ENCODE measurements around the gene MEX3D. TPM values are rescaled to one million over a fixed set of nuclear protein-coding genes. Genes with fewer than 3 reads are reported as not detected.

Gene MEX3D
- total RNA-seq, 2 experiments from 2014 or later = 11.9 to 13.6 TPM

DNA sequence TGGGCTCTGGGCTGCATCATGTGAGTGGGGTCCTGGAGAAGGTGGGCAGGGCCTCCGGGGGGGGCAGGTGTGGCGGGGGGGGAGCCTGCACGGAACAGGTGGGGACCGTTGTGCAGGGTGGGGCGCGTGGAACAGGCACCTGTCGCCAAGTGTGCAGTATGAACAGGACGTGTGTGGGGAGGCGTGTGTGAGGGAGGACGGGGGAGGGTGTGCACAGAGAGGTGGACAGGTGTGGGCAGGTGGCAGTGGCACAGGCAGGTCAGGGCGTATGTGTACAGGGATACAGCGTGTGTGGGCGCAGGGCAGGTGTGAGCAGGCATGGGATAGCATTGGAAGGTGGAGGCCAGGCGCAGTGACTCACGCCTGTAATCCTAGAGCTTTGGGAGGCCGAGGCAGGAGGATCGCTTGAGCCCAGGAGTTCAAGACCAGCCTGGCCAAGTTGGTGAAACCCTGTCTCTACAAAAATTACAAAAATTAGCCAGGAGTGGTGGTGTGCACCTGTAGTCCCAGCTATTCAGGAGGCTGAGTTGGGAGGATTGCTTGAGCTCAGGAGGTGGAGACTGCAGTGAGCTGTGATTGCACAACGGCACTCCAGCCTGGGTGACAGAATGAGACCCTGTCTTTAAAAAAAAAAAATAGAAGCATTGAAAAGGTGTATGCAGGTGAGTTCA, 41.0 kb downstream of the MEX3D start:
- CTCF ChIA-PET (ENCODE audit: unreplicated experiment) = no interaction called here
- intact Hi-C loops (cut with micrococcal nuclease; ENCODE audit: unreplicated experiment) = no loop called here
- Histone ChIP-seq H3K4me1 (ENCODE audit: insufficient read depth, low read length, poor library complexity, severe bottlenecking) (no peaks in the 10 kb centered on the region), H3K36me3 (ENCODE audit: insufficient read depth, low read length) (no peaks in the 10 kb centered on the region), H3K9me3 (ENCODE audit: low read length) (no peaks in the 10 kb centered on the region), H3K9me2 (ENCODE audit: insufficient read depth, low read length) (no peaks in the 10 kb centered on the region), H3K79me2 (ENCODE audit: insufficient read depth, low read depth, low read length) (no peaks in the 10 kb centered on the region), H3K4me2 (ENCODE audit: low read length) (no peak overlapping the region), H2AFZ (ENCODE audit: low read length) (no peak overlapping the region), H3K4me3 (ENCODE audit: low read depth, low read length, poor library complexity, severe bottlenecking) (no peak overlapping the region), H3K27ac (ENCODE audit: low read depth, low read length, poor library complexity, severe bottlenecking) (no peak overlapping the region), H4K20me1 (ENCODE audit: insufficient read depth, low read length) (no peaks in the 10 kb centered on the region)
- no TSS peak for BruUV-seq (replicated peaks)
- TF ChIP-seq CTCF (conservative IDR thresholded peaks at IDR 0.05; ENCODE audit: low read length) (no peak), EZH2phosphoT487 (IDR thresholded peaks at IDR 0.05; ENCODE audit: borderline replicate concordance, low read depth, low read length) (no peak)
- no peak for DNase-seq (ENCODE audit: low spot score)
- POLR2A ChIA-PET = interaction anchor here (0.9 kb wide), 1 partner anchor 24 kb away, joined by 3 read pairs; no protein-coding TSS in a partner anchor

DNA sequence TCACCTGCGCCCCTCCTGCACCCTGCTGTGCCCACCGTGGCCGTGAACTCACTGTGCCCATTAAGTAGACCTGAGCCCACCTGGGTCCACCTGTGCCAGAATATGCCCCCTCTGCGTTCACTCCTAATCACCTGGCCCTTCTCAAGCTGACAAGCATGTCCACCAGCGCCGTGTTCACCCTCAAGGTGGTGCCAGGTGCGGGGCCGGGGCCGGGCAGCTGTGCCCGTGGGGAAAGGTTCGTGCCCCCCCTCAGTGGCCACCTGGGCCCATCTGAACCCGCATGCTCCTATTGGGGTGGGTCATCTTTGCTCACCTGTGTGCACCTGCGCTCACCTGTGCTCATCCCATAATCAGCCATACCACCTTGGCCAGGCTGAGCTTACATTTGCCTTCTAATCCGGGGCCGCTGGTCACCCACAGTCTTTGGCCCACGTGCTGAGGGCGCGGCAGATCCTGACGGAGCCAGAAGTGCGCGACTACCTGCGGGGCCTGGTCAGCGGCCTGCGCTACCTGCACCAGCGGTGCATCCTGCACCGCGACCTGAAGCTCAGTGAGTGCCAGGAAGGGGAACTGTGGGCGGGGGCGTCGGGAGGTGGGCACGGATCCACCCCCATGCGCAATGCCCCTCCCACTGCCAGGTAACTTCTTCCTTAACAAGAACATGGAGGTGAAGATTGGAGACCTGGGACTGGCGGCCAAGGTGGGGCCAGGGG, 41.9 kb downstream of the MEX3D start:
- Histone ChIP-seq H4K20me1 (ENCODE audit: insufficient read depth, low read length) (no peaks in the 10 kb centered on the region), H3K79me2 (ENCODE audit: insufficient read depth, low read depth, low read length) (no peaks in the 10 kb centered on the region), H3K36me3 (ENCODE audit: insufficient read depth, low read length) (no peaks in the 10 kb centered on the region), H3K4me2 (ENCODE audit: low read length) (no peak overlapping the region), H3K27ac (ENCODE audit: low read depth, low read length, poor library complexity, severe bottlenecking) (no peak overlapping the region), H3K4me3 (ENCODE audit: low read depth, low read length, poor library complexity, severe bottlenecking) (no peak overlapping the region), H3K9me2 (ENCODE audit: insufficient read depth, low read length) (no peaks in the 10 kb centered on the region), H3K4me1 (ENCODE audit: insufficient read depth, low read length, poor library complexity, severe bottlenecking) (no peaks in the 10 kb centered on the region), H2AFZ (ENCODE audit: low read length) (no peak overlapping the region), H3K9me3 (ENCODE audit: low read length) (no peaks in the 10 kb centered on the region)
- no peak for DNase-seq (ENCODE audit: low spot score)
- ChIA-PET POLR2A (no interaction called here), CTCF (ENCODE audit: unreplicated experiment) (no interaction called here)
- no TSS peak for BruUV-seq (replicated peaks)
- intact Hi-C loops (cut with micrococcal nuclease; ENCODE audit: unreplicated experiment) = no loop called here
- TF ChIP-seq EZH2phosphoT487 (IDR thresholded peaks at IDR 0.05; ENCODE audit: borderline replicate concordance, low read depth, low read length) (no peak), CTCF (conservative IDR thresholded peaks at IDR 0.05; ENCODE audit: low read length) (no peak)

DNA sequence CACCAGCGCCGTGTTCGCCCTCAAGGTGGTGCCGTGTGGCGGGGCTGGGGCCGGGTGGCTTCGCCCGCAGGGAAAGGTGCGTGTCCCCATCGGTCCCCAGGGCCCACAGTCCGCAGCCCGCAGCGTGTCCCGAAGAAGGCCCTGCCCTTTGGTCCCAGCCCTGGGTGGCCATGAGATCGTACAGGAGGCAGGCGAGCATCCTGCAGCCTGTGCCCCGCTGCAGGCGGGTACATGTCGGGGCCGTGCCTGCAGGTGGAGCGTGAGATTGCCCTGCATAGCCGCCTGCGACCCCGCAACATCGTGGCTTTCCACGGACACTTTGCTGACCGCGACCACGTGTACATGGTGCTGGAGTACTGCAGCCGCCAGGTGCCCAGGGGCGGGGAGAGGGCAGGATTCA, 42.8 kb downstream of the MEX3D start:
- Histone ChIP-seq H3K36me3 (ENCODE audit: insufficient read depth, low read length) (no peaks in the 10 kb centered on the region), H4K20me1 (ENCODE audit: insufficient read depth, low read length) (no peaks in the 10 kb centered on the region), H2AFZ (ENCODE audit: low read length) (no peak overlapping the region), H3K9me3 (ENCODE audit: low read length) (no peaks in the 10 kb centered on the region), H3K4me2 (ENCODE audit: low read length) (no peak overlapping the region), H3K4me1 (ENCODE audit: insufficient read depth, low read length, poor library complexity, severe bottlenecking) (no peaks in the 10 kb centered on the region), H3K9me2 (ENCODE audit: insufficient read depth, low read length) (no peaks in the 10 kb centered on the region), H3K79me2 (ENCODE audit: insufficient read depth, low read depth, low read length) (no peaks in the 10 kb centered on the region), H3K4me3 (ENCODE audit: low read depth, low read length, poor library complexity, severe bottlenecking) (no peak overlapping the region), H3K27ac (ENCODE audit: low read depth, low read length, poor library complexity, severe bottlenecking) (no peak overlapping the region)
- TF ChIP-seq EZH2phosphoT487 (IDR thresholded peaks at IDR 0.05; ENCODE audit: borderline replicate concordance, low read depth, low read length) (no peak), CTCF (conservative IDR thresholded peaks at IDR 0.05; ENCODE audit: low read length) (no peak)
- no TSS peak for BruUV-seq (replicated peaks)
- ChIA-PET CTCF (ENCODE audit: unreplicated experiment) (no interaction called here), POLR2A (no interaction called here)
- no peak for DNase-seq (ENCODE audit: low spot score)
- intact Hi-C loops (cut with micrococcal nuclease; ENCODE audit: unreplicated experiment) = no loop called here

Measured in OCI-LY7 (cell line).